NCI-H446 treated with DMSO at 0.1 percent for 48 hours (cell line): ENCODE data around the gene LEFTY2.
"Not testable (repeated sequence)": the region's sequence is repeated elsewhere in the genome, so short reads cannot be mapped to it uniquely, and the experiment has no call there.

Experiments
- DNase-seq: peaks from one replicate; lab custom pipeline; 2025; lab: John Stamatoyannopoulos, UW

The LEFTY2 gene

DNA sequence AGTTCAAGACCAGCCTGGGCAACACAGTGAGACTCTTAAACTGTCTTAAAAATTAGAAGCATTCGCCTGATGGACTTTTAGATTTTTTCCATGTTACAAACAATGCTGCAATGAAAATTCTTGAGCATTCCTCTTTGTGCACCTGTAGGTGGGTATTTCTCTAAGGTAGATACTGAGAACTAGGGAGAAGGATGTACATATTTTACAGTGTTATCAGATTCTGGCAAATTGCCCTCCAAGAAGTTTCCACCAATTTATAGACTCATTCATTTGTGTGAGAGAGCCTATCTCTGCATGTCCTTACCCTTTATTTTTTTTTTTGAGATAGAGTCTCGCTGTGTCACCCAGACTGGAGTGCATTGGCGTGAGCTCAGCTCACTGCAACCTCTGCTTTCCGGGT lies 12.3 kb upstream of the LEFTY2 start:
- DNase-seq, result no peak

DNA sequence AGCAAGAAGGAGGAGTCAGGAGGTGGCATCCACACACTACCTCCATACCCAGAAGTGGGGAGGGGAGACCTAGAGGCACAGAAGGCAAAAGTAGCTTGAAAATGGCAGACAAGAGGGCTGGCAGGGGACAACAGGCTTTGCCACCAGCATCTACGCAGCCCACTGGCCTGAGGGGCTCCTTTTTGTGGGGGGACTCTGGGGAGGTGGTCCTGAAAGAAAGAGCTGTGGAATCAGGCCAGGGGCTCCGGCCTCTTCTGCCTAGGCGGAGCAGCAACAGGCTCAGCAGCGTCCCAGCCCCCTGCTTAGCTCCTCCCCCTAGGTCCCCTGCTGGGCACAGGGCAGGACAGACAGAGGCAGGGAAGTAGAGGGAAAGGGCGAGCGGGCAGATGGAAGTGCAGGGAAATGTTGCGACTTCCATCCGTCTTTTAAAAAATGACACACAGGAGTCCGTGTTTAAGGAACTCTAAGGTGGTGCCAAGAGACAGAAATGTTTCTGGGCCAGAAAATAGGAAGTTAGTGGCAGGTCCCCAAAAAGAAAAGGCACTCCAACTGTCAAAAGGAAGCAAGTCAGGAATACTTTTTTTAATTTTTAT lies 10.0 kb upstream of the LEFTY2 start:
- no peak for DNase-seq

DNA sequence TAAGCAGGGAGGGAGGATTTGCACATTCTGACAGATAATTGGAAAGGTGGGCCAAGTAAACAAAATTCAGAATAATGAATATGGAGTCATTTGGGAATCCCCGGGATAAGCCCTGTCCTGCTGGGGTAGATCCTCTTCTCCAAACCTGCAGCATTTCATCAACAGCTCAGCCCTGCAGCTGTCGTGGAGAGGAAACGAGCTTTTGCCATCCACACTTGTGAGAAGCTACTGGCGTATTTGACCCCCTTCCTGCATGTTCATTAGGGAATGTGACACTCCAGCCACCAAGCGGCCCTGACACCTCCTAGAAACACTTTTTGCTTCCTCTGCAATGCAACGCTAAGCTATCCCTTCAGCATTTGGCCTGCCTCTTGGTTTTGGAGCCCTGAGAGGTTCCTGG lies 8.0 kb upstream of the LEFTY2 start:
- DNase-seq, result no peak

DNA sequence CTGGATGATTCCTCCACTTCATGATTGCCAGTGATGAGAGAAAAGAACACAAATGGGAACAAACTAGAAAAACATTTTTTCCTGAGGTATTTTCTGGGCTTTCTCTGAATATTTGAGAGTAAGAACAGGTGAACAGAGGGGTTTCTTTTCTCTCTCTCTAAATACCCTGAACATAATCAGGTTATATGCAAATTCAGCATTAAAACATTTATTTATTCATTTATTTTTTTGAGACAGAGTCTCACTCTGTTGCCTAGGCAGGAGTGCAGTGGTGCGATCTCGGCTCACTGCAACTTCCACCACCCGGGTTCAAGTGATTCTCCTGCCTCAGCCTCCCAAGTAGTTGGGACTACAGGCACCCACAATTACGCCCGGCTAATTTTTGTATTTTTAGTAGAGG lies 5.8 kb upstream of the LEFTY2 start:
- DNase-seq, result no peak

DNA sequence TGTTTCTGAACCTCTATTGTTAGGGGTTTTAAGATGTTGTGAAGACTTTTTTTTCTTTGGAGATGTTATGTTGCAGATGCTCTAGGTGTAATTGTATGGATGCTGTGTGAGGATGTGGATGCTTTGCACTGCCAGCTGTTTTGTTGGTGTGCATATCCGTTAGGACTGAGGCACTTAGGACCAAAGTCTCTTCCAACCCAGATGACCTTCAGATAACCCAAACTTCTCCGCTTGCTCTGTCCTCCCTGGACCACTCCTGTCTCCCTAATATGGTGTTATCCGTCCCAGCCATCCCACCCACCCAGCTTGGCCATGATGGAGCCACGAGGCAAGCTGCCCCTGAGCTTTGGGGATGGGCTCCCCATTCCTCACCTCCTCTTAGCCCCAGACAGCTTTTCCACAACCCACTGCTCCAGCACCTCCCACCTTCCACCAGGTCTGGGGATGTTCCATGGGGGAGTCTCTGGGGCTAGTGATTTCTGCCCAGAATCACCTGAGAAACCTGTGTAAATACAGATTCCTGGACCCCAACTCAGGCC lies 5.1 kb upstream of the LEFTY2 start:
- no peak for DNase-seq

DNA sequence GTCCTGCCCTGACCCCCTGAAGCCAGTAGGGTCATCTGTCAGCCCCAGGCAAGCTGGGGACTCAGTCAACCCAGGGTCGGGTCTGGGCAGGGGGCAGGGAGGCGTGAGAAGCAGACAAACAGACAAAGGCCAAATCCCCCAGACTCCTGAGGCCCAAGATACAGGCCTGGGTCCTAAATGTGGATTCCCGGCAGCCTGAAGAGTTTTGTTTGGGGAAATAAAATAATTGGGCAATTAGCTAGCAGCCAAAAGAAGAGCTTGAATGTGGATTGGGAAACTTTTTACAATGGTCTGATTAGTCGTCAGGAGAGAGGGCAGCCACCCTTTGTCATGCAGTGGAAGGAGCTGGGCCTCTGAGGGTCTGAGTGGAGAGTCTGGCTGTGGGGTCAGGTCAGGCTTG lies 4.5 kb upstream of the LEFTY2 start:
- DNase-seq, result no peak

DNA sequence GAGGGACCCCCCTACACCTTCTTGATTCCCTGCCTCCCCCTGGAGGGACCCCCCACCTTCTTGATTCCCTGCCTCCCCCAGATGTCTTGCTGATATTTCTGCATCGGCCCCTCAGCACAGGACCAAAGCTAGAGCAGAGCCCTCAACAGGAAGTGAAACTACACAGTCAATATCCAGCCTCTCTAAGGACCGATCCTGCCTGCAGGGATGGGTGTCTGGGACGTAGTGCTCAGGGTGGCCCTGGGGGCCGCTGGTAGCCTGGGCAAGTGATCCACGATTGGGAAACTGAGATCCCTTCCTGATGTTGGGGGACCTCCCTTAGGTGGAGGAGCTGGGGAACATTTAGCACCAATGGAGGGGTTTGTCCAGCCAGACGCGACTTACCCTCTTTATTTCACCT lies 3.9 kb upstream of the LEFTY2 start:
- no peak for DNase-seq

DNA sequence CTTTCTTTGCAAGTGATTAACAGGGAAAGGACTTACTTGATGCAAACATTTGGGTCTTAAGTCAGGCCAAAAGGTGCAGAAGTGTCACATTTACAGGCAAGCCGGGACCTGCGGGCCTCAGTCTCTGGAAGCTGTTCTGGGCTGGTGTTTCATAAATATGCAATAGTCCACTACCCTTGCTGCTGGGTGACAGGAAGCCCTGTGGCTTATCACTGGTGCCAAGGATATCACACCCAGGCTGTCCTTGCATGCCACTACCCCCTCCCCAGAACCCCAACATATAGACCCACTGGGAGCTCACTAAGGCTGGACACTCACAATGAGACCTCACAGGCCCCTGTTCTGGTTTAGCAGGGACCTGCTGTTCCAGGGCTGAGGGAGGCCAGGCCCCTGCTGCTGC lies 3.4 kb upstream of the LEFTY2 start:
- DNase-seq, result no peak

DNA sequence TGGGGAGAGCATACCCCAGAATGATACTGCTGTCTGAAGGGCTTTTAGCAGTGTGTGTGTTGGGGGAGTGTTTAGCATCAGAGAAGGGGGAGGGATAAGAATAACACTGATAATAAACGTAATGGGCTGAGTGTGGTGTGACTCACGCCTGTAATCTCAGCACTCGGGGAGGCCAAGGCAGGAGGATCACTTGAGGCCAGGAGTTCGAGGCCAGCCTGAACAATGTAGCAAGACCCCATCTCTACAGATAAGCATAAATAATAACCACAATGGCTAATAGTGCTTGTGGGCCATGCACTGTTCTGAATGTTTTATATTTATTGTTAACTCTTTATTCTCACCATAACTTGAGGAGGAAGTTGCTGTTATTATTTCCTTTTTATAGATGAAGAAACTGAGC lies 2.6 kb upstream of the LEFTY2 start:
- DNase-seq, result no peak

DNA sequence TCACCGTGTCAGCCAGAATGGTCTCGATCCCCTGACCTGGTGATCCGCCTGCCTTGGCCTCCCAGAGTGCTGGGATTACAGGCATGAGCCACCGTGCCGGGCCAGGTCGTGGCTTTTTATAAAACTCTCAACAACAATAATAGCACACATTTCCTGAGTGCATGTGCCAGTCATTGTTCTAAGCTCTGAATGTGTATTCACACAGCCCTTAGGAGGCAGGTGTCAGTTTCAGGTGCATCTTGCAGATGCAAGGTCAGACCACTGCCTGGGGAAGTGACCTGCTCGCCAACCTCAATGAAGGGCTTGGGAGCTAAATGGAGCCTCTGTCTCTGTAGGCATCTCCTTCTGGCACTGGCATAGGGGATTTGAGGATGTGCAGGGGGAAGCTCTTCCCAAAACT lies 1.6 kb upstream of the LEFTY2 start:
- DNase-seq, result no peak

DNA sequence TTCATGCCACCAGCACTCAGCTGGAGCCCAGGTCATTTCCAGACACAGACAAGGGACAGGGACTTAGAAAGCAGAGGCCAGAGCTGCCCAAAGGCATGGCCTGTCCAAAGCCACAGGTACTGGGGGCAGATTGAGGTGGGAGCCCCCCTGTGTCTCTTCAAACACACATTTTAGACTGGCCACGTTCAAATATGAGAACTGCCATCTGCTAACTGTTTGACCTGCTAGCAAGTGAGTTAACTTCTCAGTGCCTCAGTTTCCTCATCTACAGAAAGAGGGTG lies 862 bp upstream of the LEFTY2 start:
- DNase-seq, result no peak

DNA sequence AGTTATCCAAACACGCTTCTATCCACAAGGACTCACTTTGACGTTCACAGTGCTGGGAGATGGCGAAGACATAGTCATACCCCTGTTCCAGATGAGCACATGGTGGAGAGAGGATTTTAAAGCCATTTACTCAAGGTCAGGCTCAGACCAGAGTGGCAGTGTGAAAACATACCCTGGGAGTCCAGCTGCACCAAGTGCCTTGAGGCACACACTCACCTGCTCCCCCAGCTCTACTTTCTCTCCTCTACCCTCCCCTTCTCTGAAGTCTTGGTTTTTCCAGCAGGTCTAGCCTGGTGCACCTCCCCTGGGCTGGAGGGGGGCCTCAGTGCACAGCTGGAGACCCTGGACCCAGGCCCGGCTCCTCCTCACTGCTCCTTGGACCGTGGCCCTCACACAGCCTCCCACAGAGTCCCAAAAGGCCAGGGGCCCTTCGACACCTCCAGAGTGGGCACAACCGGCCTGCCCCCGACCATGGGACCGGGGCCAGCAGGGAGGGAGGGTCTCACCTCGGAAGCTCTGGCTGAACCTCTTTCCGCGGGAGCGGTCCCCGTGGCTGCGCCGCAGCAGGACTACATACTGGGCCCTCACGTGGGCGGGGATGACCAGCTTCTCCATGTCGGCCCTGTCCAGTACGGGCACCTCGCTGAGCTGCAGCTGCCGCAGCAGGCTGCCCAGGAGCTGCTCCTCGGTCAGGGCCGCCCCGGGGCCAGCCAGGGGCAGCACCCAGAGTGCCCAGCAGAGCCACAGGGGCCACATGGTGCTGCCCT lies 452 bp downstream of the LEFTY2 start:
- DNase-seq, result no peak

DNA sequence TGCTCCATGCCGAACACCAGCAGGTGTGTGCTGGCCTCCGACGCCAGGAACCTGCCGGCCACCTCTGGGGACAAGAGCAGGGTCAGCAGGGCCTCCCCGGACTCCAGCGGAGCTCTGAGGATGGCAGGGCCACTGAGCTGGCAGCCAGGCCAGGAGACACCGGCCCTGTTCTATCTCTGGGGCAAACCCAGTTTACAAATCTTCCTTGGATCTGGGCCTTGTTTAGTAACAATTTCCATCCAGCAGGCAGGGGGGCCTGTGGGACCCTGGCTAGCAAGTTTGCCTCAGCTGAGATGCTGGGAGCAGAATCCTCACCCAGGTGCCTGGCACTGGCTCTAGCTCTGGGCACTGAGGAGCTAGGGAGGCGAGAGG lies 1.1 kb downstream of the LEFTY2 start:
- DNase-seq, result not testable (repeated sequence)

DNA sequence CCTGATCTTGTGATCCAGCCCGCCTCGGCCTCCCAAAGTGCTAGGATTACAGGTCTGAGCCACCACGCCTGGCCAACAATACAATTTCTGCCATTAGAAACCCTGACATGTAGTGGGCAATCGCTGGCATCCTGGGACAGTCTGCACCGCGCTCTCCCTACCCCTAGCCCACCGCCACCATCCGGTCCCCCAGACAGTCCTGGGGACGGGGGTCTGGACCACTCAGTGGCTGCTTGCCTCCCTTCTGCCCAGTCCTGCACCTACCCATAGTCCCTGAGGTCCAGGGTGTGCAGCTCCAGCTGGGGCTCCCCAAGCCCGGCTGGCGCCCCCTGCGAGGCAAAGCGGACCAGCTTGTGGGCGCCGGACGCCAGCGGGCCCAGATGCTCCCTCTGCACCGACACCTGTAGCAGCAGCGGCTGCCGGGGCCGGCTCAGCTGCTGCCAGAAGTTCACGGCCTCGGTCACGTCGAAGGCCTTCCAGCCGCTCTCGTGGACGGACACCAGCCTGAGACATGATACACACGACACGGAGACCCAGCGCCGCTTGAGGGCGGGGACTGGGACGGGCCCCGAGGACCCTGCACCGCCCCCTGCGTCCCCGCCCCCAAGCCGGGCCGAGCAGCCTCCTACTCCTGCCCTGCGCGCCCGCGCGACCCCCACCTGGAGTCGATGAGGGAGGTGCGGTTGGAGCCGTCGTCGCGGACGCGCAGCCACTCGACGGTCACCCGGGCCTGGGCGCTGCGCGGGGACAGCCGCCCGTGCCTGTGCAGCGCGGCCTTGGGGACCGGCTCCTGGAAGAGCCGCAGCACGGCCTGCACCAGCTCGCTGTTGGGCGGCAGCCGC lies 1.7 kb downstream of the LEFTY2 start:
- DNase-seq, result not testable (repeated sequence)

DNA sequence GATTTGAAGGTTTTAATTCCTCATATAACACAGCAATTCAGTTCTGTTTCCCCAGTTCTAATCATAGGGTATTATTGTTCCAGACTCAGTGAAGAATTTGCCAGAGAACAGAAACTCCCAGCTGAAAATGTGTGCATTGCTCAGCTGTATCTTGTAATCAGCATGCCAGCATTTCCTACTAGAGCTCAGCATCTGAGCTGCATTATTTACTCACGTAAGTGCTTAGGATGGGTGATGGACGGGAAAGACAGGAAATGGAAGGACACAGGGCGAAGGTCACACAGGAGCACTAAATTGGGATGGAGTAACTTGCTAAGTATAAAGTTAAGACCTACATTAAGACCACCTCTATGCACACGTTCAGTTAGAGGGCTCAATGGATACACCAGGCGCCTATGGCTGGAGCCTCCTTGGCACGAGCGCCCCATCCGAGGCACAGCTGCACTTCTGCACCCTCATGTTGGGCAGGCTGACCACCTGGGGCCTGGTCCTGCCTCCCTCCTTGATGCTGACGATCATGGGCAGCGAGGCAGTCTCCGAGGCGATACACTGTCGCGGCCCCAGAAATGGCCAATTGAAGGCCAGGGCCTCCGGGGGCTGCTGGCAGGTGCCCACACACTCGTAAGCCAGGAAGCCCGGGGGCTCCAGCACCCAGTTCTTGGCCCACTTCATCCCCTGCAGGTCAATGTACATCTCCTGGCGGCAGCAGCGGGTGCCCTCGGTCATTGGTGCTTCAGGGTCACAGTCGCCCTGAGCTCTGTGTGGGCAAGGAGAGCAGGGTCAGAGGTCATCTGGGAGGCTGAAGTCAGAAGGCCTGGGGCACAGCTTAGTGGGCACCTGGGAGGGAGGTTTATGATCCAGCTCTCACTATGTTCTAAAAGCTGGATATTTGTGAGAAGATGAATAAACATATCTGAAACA lies 3.7 kb downstream of the LEFTY2 start:
- no peak for DNase-seq

DNA sequence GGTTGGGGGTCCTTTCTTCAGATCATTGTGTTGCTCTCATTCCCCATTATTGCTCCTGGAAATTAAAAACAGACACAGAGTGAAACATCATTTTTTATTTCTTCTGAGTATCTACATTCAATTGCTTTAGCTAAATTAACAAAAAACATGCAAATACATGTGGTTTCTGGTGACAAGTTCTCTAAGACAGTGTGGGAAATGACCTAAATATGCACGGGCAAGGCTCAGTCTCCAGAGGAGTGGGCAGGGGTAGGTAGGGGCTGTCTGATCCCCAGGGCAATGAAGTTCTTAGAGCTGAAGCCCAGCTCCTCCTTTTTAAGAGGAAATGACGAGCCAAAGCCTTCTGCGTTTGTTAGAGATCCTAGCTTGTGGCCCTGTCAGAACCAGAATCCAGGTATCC lies 4.5 kb downstream of the LEFTY2 start:
- no peak for DNase-seq

DNA sequence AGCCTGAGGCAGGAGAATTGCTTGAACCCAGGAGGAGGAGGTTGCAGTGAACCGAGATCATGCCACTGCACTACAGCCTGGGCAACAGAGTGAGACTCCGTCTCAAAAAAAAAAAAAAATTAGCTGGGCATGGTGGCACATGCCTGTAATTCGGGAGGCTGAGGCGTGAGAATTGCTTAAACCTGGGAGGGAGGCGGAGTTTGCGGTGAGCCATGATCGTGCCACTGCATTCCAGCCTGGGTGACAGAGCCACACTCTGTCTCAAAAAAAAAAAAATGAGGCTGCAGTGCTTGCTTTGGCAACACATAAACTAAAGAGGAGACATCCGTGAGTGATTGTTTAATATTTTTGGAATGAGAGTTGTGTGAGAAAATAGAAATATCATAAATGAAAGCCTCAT lies 4.9 kb downstream of the LEFTY2 start:
- DNase-seq, result not testable (repeated sequence)

DNA sequence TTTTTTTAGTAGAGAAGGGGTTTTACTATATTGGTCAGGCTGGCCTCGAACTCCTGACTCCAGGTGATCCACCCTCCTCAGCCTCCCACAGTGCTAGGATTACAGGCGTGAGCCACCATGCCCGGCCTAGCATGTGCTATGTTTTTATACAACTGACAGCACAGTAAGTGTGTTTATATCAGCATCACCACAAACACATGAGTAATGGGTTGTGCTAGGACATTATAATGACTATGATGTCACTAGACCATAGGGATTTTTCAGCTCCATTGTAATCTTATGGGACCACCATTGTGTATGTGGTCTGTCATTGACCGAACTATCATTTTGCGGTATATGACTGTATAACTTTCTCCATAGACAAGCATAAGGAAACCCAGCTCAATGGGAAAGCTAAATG lies 6.3 kb downstream of the LEFTY2 start:
- DNase-seq, result no peak

DNA sequence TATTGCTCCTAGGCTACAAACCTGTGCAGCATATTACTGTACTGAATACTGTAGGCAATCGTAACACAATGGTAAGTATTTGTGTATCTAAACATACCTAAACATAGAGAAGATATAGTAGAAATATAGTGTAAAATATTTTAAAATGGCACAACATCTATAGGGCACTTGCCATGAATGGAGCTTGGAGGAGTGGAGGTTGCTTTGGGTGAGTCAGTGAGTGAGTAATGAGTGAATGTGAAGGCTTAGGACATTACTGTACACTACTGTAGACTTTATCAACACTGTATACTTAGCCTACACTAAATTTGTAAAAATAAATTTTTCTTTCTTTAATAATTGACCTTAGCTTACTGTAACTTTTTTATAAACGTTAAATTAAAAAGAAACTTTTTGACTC lies 7.9 kb downstream of the LEFTY2 start:
- no peak for DNase-seq

DNA sequence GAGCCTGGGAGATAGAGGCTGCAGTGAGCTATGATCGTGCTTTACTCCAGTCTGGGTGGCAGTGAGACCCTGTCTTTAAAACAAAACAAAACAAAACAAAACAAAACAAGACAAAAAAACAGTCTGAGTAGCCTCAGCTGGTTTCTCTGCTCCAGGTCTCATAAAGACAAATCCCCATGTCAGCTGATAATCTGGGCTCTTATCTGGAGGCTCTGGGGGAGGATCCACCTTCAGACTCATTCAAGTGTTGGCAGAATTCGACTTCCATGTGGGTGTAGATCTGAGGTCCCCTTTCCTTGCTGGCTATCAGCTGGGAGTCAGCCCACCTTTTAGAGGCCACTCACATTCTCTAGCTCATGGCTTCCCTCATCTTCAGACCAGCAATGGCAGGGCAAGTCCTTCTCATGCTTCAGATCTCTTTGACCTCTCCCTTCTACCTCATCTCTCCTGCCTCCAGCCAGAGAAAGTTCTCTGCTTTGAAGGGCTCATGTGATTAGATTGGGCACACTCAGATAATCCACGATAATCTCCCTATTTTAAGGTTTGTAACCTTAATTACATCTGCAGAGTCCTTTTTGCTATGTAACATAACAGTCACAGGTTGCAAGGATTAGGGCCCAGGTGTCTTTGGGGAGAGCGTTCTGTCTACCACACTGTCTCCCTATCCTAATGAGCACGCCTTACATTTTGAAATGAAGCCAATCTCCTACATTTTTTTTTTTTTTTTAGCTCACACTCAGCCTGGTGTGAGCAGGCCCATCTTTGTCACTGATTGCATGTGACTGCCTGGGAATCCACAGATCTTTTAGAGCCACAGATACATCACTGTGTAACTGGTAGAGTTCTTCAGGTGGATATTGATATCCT lies 9.5 kb downstream of the LEFTY2 start:
- no peak for DNase-seq

DNA sequence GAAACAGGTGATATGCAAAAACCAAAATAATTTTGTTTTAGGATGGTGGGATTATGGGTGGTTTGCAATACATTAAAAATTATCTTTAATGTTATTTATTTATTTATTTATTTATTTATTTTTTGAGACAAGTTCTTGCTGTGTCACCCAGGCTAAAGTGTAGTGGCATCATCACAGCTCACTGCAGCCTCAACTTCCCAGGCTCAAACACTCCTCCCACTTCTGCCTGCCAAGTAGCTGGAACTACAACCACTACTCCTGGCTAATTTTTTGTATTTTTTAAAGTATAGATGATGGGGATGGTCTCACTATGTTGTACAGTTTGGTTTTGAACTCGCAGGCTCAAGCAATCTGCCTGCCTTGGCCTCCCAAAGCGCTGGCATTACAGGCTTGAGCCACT lies 10.5 kb downstream of the LEFTY2 start:
- no peak for DNase-seq
